HG02938 (cell line): ENCODE results near the gene HES7.
"Not testable (repeated sequence)": the region's sequence is repeated elsewhere in the genome, so short reads cannot be mapped to it uniquely, and the experiment has no call there.

ENCODE experiments used
- ATAC-seq: cut with Tn5 transposase; IDR thresholded peaks from one replicate; pipeline ENCODE4 v1.9.1; 2021; ENCODE audit warnings: mild to moderate bottlenecking, moderate library complexity; ENCODE audit not compliant: unreplicated experiment

HES7 gene

GRCh38 chr17:8124350-8125153 lies 646 bp upstream of the HES7 start:
- no peak for ATAC-seq

GRCh38 chr17:8122924-8123694 lies 797 bp downstream of the HES7 start:
- ATAC-seq = no peak

DNA sequence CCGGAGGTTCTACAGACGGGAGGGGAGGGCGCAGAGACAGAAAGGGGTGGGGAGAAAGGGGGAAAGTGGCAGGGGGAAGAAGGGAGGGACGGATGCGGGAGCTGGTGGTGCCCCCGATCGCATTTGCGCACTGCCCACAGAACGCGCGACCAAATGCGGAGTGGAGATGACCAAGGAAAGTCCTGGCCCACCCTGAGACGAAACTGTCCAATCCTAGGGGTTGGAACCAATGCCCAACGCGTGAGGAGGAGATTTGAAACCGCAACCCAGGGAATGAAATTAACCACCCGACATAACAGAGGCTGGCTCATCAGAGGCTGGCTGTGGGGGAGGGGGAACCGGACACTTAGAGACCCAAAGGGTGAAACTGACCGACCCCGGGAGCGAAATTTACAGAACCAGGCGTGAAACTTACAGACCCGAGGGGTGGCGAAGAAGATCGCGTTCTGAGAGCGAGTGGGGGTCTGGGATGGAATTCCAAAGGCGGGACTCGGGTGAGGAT lies 1.4 kb downstream of the HES7 start:
- no peak for ATAC-seq

- no peak for ATAC-seq
These were observed 2.1 kb downstream of the HES7 start for GRCh38 chr17:8121681-8122421.

- ATAC-seq = no peak
These were observed 2.6 kb downstream of the HES7 start for GRCh38 chr17:8121407-8121680.

DNA sequence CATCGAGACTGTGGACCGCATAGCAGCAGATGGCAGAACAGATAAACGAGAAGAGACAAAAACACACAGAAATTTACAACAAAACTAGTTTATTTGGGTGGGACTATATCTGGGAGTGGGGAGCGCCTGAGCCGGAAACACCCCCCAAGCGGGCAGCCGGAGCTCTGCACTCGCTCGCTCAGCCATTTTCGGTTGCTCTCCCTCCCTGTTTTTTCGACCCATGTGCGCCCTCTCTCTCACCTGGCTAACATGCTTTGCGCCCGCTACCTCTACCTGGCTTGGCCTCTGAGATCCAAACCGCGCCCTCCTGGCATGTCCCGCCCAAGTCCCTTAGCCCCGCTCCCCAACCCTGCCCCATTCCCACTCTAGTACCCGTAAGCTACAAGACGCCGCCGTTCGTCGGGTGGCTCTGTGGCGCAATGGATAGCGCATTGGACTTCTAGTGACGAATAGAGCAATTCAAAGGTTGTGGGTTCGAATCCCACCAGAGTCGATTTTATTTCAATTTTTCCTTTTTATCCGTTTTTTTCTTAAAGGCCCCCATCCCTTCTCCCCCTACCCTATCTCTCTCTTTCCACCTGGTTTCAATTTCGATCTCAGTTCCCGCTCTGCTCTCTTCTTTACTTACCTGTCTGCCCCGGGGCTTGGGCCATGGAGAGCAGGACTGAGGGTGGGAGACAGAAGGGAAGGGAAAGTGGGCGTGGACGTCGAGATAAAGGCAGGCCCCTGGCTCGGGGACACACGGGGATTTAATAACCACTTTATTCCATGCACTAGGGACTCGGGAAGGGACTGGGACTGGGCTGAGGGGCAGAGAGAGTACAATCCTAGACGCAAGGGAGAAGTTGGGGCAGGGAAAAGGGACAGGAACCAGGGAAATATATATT lies 3.1 kb downstream of the HES7 start:
- ATAC-seq = peak; percentile 4

DNA sequence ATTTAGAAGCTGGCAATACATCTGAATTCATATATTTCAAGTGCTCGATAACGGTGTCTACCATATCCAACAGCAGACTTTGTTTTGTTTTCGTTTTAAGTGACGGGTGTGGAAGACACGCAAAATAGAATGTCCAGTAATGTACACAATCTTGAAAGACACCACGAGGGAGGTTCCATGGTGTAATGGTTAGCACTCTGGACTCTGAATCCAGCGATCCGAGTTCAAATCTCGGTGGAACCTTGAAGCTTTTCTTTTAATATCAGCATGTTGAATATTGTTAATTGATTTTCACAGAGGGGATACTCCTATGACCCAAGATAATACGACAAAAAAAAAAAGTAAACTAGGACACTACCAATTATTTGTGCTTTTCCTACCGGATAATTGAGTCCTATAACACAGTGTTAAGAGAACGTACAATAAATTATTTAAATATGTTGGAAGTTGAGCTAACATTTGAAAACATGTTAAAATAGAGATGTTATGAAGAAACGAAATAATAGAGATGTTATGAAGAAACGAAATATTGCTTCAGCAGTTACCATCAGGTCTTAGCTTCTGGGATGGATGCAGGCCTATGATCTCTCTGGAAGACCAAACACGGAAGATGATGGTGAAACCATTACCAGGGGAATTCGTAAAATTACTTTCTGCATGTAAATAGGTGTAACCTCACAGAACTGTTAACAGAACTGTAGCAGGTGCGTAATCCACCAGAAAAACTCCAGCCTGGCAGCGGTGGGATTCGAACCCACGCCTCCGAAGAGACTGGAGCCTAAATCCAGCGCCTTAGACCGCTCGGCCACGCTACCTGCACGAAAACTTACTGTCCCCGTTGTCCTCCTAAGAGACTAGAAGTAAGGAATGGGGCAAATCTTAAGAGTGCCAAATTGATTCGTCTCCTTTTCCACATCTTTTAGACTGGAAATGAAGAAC lies 4.1 kb downstream of the HES7 start:
- peak; percentile 35 for ATAC-seq

- no peak for ATAC-seq
These were observed 4.9 kb downstream of the HES7 start for GRCh38 chr17:8118769-8119580.

DNA sequence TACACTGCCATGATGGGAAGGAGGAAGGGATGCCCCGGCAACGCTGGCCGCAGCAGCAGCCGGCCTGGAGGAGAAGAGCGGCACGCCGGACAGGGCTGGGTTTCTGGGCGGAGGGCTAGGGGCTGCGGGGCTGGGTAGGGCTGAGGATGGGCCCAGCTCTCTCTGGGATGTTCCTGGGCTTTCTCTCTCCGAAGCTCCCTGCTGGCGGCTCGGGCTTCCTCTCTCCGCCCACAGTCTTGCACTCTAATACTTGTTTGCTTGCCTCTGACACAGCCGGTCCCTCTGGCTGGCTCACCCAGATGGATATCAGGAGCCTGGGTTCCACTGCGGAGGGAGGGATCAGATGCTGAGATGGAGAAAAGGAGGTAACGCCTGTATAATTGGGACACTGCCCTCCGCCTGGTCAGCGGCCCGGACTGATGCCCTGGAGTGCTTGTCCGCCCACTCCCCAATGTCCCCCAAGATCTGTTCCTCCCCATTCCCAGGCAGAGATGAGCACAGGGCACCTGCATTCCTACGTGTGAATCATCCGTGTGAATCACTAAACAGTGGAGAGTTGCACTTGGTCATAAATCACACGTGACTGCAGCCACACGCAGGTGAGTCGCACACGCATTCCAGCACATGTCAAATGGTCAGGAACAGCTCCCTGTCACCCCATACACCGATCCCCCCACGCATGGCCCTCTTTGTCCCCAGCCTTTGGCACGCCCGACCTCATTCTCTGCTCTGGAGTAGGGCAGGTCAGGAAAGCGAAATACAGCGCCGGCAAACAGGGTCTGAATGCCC lies 5.7 kb downstream of the HES7 start, which contains the start of gene ALOXE3:
Gene ALOXE3 (minus strand): TSS at position 535 of the 789 bp plus-strand sequence. CDS start 524 bp downstream, at position 11.
- no peak for ATAC-seq

GRCh38 chr17:8117367-8117979 lies 6.4 kb downstream of the HES7 start:
- no peak for ATAC-seq

GRCh38 chr17:8116776-8117175 lies 7.1 kb downstream of the HES7 start:
- ATAC-seq = no peak

- no peak for ATAC-seq
These were observed 13.0 kb downstream of the HES7 start for GRCh38 chr17:8110907-8111306.

GRCh38 chr17:8110456-8110804 lies 13.5 kb downstream of the HES7 start:
- ATAC-seq = no peak

DNA sequence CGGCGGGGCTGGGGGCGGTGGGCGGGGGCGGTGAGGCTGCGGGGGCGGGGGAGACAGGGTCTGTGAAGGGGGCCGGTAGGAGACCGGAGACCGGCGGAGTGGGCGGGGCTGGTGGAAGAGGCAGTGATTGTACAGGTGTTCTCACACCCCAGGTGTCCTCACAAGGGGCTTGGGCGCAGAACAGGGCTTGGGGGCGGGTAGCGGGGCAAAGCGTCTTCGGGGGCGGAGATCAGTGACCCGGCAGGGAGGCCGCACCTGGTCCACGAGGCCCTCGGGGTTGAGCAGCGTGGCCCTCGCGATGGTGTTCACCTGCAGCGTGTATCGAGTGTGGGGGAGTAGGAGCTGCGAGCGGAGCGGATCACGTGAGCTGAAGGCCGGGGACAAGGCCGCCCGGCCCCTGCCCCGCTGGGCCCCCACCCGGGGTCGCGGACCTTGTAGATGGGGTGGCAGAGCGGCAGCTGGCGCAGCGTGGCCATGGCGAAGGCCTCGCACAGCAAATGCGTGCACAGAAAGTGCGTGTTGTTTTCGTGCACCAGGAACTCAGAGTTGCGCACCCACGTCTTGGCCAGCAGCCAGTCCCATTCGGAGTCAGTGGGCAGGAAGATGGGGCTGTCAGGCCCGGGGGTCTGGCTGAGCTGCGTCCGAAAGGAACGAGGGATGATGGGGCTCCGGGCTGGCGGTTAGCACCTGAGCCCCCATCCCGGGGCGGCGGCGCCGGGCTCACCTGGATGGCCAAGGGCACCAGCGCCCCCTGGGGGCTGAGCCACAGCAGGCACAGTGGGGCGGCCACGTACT lies 14.0 kb downstream of the HES7 start:
- ATAC-seq = no peak

DNA sequence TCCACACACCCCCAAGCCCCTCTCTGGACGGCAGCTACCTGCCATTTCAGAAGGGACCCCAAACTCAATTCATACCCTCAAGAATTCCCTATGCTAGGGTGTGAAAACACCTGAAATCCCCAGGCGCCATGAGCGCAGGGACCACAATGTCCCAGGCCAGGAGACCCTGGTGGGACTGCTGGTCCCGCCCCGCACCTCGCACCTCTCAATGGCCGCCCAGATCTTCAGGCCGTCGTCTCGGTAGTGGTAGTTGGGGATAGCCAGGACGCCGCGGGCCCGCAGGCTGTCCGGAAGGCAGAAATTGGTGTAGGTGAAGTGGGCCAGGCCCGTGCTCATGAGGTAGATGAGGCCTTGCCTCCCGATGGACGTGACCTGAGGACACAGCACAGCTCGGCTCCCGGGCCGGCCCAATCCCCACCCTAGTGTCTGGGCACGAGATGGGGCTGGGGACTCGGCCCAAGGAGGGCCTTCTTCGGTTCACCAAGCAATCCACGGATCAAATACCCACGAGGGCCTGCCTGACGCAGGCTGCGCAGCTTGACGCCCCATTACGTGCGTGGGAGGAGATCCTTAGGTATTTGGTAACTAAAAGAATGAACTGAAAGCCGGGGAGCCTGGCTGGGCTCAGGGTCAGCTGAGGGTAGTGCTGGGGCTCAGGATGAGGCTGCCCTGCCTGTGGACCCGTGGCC lies 14.8 kb downstream of the HES7 start:
- ATAC-seq = no peak

- ATAC-seq = not testable (repeated sequence)
These were observed 16.9 kb downstream of the HES7 start for GRCh38 chr17:8106980-8107379.
